Left ventricle myocardium inferior (tissue), 1 donor: ENCODE data around the gene DNAH3. TPM values are rescaled to one million over a fixed set of nuclear protein-coding genes. Genes with fewer than 3 reads are reported as not detected.
A peak's percentile ranks its signal among the peaks of the same experiment; 100 is the strongest.

ENCODE experiments used
- DNase-seq: peaks from one replicate; pipeline ENCODE4 v3.0.0-alpha.2; 2020
- H3K27ac ChIP-seq: fragments of 200-600 bp; replicated peaks from 2 replicates; pipeline ENCODE4 v1.8.0; 2021
- H3K27me3 ChIP-seq: fragments of 200-600 bp; 2 replicates; pipeline ENCODE4 v1.8.0; 2021; ENCODE audit warnings: low read depth
- H3K36me3 ChIP-seq: fragments of 200-600 bp; 2 replicates; pipeline ENCODE4 v1.8.0; 2021
- H3K4me1 ChIP-seq: fragments of 200-600 bp; 2 replicates; pipeline ENCODE4 v1.8.0; 2021
- H3K4me3 ChIP-seq: fragments of 200-600 bp; 2 replicates; pipeline ENCODE4 v1.8.0; 2021; ENCODE audit warnings: mild to moderate bottlenecking, moderate library complexity
- H3K9me3 ChIP-seq: fragments of 200-600 bp; replicated peaks from 2 replicates; pipeline ENCODE4 v1.8.0; 2021
- intact Hi-C: fragments of 100-400 bp; cut with micrococcal nuclease; formaldehyde crosslinking; loops from one replicate; pipeline ENCODE4 v1.11.0; 2022
- total RNA-seq: library from RNA; stranded (reverse); fragmentation: NEBNext Ultra II Directional; extraction: Animal tissue kit (Norgen Biotek cat#: 25700); gene quantifications from one replicate; pipeline ENCODE4 v1.2.1, GENCODE V29; 2021
- TF ChIP-seq, protein P1 (sequence below): fragments of 200-600 bp; IDR thresholded peaks from 2 replicates; pipeline ENCODE4 v1.8.0; 2021; ENCODE audit warnings: antibody characterized with exemption, mild to moderate bottlenecking, borderline replicate concordance
- donor health status: DM: no; HTN: yes; CAD: no; lungs with severe emphysema.

DNAH3 gene
- total RNA-seq, 1 donor from 2014 or later = 1.8 TPM

- Histone ChIP-seq H3K9me3 (no peaks in the 10 kb centered on the region), H3K4me1 (peaks cover 56% of the 10 kb centered on the region), H3K4me3 (no peak overlapping the region), H3K36me3 (peaks cover 21% of the 10 kb centered on the region), H3K27ac (no peak overlapping the region), H3K27me3 (no peaks in the 10 kb centered on the region)
- TF ChIP-seq, protein P1, sequence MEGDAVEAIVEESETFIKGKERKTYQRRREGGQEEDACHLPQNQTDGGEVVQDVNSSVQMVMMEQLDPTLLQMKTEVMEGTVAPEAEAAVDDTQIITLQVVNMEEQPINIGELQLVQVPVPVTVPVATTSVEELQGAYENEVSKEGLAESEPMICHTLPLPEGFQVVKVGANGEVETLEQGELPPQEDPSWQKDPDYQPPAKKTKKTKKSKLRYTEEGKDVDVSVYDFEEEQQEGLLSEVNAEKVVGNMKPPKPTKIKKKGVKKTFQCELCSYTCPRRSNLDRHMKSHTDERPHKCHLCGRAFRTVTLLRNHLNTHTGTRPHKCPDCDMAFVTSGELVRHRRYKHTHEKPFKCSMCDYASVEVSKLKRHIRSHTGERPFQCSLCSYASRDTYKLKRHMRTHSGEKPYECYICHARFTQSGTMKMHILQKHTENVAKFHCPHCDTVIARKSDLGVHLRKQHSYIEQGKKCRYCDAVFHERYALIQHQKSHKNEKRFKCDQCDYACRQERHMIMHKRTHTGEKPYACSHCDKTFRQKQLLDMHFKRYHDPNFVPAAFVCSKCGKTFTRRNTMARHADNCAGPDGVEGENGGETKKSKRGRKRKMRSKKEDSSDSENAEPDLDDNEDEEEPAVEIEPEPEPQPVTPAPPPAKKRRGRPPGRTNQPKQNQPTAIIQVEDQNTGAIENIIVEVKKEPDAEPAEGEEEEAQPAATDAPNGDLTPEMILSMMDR = no peak
- no peak for DNase-seq
- intact Hi-C loops = no loop called here
These were observed 260.9 kb downstream of the DNAH3 start for GRCh38 chr16:20889625-20890275.

GRCh38 chr16:20887207-20887606 lies 263.4 kb downstream of the DNAH3 start:
- Histone ChIP-seq H3K27ac (no peak overlapping the region), H3K27me3 (no peaks in the 10 kb centered on the region), H3K4me3 (no peak overlapping the region), H3K36me3 (peaks cover 5% of the 10 kb centered on the region), H3K9me3 (no peaks in the 10 kb centered on the region), H3K4me1 (peaks cover 60% of the 10 kb centered on the region)
- no peak for DNase-seq
- intact Hi-C loops = no loop called here
- TF ChIP-seq, protein P1 = no peak

DNA sequence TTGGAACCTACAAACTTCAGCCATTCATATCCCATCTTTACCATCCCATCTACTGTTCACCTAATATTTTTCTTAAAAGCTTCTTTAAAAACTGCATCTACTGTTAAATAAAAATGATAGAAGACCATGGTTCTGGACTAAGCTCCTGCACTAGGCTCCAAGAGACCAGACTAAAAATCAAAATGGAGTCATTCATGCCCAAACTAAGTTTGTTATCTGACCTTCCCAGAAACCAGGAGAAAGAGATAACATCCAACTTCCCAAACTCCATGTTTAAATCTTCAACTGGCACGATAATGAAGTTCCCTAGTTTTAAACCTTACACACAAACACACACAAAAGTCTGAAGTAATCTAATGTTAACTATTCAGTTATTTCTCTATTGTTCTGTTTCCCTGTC lies 264.3 kb downstream of the DNAH3 start:
- H3K36me3 ChIP-seq = no peaks in the 10 kb centered on the region
- peaks cover 69% of the 10 kb centered on the region for H3K4me1 ChIP-seq
- DNase-seq = no peak
- no peaks in the 10 kb centered on the region for H3K27me3 ChIP-seq
- intact Hi-C loops = no loop called here
- no peak overlapping the region for H3K4me3 ChIP-seq
- no peak overlapping the region for H3K27ac ChIP-seq
- no peaks in the 10 kb centered on the region for H3K9me3 ChIP-seq
- TF ChIP-seq, protein P1 = no peak

GRCh38 chr16:20884240-20884556 lies 266.4 kb downstream of the DNAH3 start:
- Histone ChIP-seq H3K27ac (peak overlapping the region; percentile 69), H3K4me1 (peaks cover 81% of the 10 kb centered on the region), H3K4me3 (no peak overlapping the region), H3K9me3 (no peaks in the 10 kb centered on the region), H3K36me3 (no peaks in the 10 kb centered on the region), H3K27me3 (no peaks in the 10 kb centered on the region)
- TF ChIP-seq, protein P1 = no peak
- intact Hi-C loops = no loop called here
- DNase-seq = no peak

DNA sequence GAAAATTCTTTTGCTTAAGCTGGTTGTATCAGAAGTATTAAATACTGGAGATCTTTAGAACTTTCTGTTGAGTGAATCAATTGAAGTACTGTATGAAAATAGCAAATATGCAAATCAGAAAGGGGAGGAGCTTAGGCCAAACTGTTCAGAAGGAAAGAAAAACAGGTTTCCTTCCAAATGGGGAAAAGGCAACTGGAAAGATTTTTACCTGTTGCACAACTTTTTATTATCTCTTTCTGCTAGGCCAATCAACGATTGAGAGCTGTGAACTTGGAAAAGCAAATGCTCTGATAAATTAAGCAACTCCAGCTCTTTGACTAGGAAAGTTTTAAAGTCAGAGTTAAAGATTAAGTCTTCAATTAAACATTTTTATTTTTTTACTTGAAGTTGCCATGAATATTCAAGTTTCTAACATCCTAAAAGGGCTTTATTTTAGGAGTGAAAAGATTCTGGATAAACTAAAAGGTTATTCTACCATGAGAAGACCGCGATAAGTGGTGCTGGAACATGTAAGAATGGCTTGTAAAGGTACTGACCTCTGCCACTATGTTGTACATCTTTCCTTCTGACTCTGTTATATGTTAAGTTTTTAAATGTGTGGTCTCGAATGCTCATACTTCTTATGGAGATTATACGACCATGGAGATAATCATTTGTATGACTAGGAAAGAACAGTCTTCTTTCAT lies 266.9 kb downstream of the DNAH3 start:
- Histone ChIP-seq H3K27me3 (no peaks in the 10 kb centered on the region), H3K36me3 (no peaks in the 10 kb centered on the region), H3K27ac (peak overlapping the region; percentile 69), H3K4me1 (peaks cover 82% of the 10 kb centered on the region), H3K4me3 (no peak overlapping the region), H3K9me3 (no peaks in the 10 kb centered on the region)
- intact Hi-C loops = no loop called here
- DNase-seq = no peak
- TF ChIP-seq, protein P1 = no peak

Other genes starting within 250 kb of the DNAH3 start
- 133 TPM for gene LDAF1, start 7.8 kb upstream of the DNAH3 start, total RNA-seq
- not detected for gene ZP2, start 60.7 kb upstream of the DNAH3 start, total RNA-seq
- gene ANKS4B, start 82.9 kb upstream of the DNAH3 start, total RNA-seq = not detected
- 147 TPM for gene CRYM, start 127.4 kb upstream of the DNAH3 start, total RNA-seq